GM23338 (cell line): ENCODE measurements around the gene GGNBP2. TPM values are rescaled to one million over a fixed set of nuclear protein-coding genes. Genes with fewer than 3 reads are reported as not detected.

Experiments
- ATAC-seq: fragments of 200-7000 bp; cut with Tn5 transposase; 3 replicates; pipeline ENCODE4 v1.9.1; 2020
- DNase-seq: peaks from one replicate; pipeline ENCODE4 v3.0.0-alpha.2; 2015; ENCODE audit warnings: low spot score
- H2AFZ ChIP-seq: fragments of 200-600 bp; sonication (generic); 2 replicates; pipeline ENCODE4 v1.8.0; 2016; ENCODE audit warnings: antibody characterized with exemption, mild to moderate bottlenecking, moderate library complexity
- H3F3A ChIP-seq: fragments of 200-600 bp; sonication (generic); replicated peaks from 2 replicates; pipeline ENCODE4 v1.8.0; 2017; ENCODE audit warnings: antibody characterized with exemption, mixed run types, low read depth
- H3K27ac ChIP-seq: fragments of 200-600 bp; sonication (generic); 2 replicates; pipeline ENCODE4 v1.6.1; 2016; ENCODE audit warnings: low read depth
- H3K27me3 ChIP-seq: fragments of 200-600 bp; sonication (generic); 2 replicates; pipeline ENCODE4 v1.8.0; 2016; ENCODE audit warnings: mild to moderate bottlenecking, mixed run types, moderate library complexity; ENCODE audit not compliant: insufficient read depth
- H3K36me3 ChIP-seq: fragments of 200-600 bp; sonication (generic); 2 replicates; pipeline ENCODE4 v1.8.0; 2016; ENCODE audit warnings: mild to moderate bottlenecking; ENCODE audit not compliant: insufficient read depth
- H3K4me1 ChIP-seq: fragments of 200-600 bp; sonication (generic); 2 replicates; pipeline ENCODE4 v1.8.0; 2016; ENCODE audit warnings: mild to moderate bottlenecking, moderate library complexity; ENCODE audit not compliant: insufficient read depth
- H3K4me2 ChIP-seq: fragments of 200-600 bp; sonication (generic); 2 replicates; pipeline ENCODE4 v1.7.1; 2017; ENCODE audit warnings: mixed run types
- H3K4me3 ChIP-seq: fragments of 200-600 bp; sonication (generic); 2 replicates; pipeline ENCODE4 v1.6.1; 2016; ENCODE audit warnings: mixed run types
- H3K79me2 ChIP-seq: fragments of 200-600 bp; sonication (generic); replicated peaks from 2 replicates; pipeline ENCODE4 v1.8.0; 2017; ENCODE audit warnings: mild to moderate bottlenecking; ENCODE audit not compliant: insufficient read depth
- H3K9me2 ChIP-seq: fragments of 200-600 bp; sonication (generic); 2 replicates; pipeline ENCODE4 v1.8.0; 2017; ENCODE audit not compliant: insufficient read depth
- H4K20me1 ChIP-seq: fragments of 200-600 bp; sonication (generic); replicated peaks from 2 replicates; pipeline ENCODE4 v1.8.0; 2017; ENCODE audit warnings: mild to moderate bottlenecking; ENCODE audit not compliant: insufficient read depth
- H3K27ac Mint-ChIP-seq: 2 replicates; pipeline ENCODE4 v1.8.0; 2020; ENCODE audit warnings: inconsistent platforms, mild to moderate bottlenecking, moderate library complexity, mixed read lengths
- H3K27me3 Mint-ChIP-seq: 3 replicates; pipeline ENCODE4 v1.8.0; 2022; ENCODE audit warnings: low read depth, mild to moderate bottlenecking, moderate library complexity, mixed read lengths, inconsistent platforms; ENCODE audit not compliant: insufficient read depth, poor library complexity
- H3K36me3 Mint-ChIP-seq: 3 replicates; pipeline ENCODE4 v1.8.0; 2021; ENCODE audit warnings: low read depth, mild to moderate bottlenecking, inconsistent platforms, moderate library complexity, mixed read lengths
- H3K4me1 Mint-ChIP-seq: 3 replicates; pipeline ENCODE4 v1.8.0; 2020; ENCODE audit warnings: mild to moderate bottlenecking, inconsistent platforms, mixed read lengths
- H3K4me3 Mint-ChIP-seq: 3 replicates; pipeline ENCODE4 v1.8.0; 2021; ENCODE audit warnings: moderate library complexity, mild to moderate bottlenecking, inconsistent platforms, mixed read lengths
- H3K9me3 Mint-ChIP-seq: 3 replicates; pipeline ENCODE4 v1.8.0; 2020; ENCODE audit warnings: moderate library complexity, mild to moderate bottlenecking, inconsistent platforms, mixed read lengths
- CREB1 ChIP-seq: fragments of 250-450 bp; sonication (Bioruptor Pico); IDR thresholded peaks from 2 replicates; pipeline ENCODE4 v1.5.0; 2020; ENCODE audit warnings: low read depth, mild to moderate bottlenecking, moderate library complexity
- EZH2 ChIP-seq: fragments of 200-600 bp; sonication (generic); IDR thresholded peaks from one replicate; pipeline ENCODE4 v1.8.0; 2017; ENCODE audit warnings: antibody characterized with exemption, mild to moderate bottlenecking, low read depth; ENCODE audit not compliant: unreplicated experiment
- EZH2phosphoT487 ChIP-seq: fragments of 200-600 bp; sonication (generic); IDR thresholded peaks from one replicate; pipeline ENCODE4 v1.8.1; 2018; ENCODE audit warnings: antibody characterized with exemption; ENCODE audit not compliant: unreplicated experiment
- JUNB ChIP-seq: IDR thresholded peaks from one replicate; pipeline ENCODE4 v1.6.1; 2016; ENCODE audit warnings: antibody characterized with exemption; ENCODE audit not compliant: unreplicated experiment
- NANOG ChIP-seq: IDR thresholded peaks from 2 replicates; pipeline ENCODE4 v1.6.1; 2016; ENCODE audit warnings: antibody characterized with exemption, borderline replicate concordance
- POLR2AphosphoS5 ChIP-seq: IDR thresholded peaks from 2 replicates; pipeline ENCODE4 v1.6.1; 2016; ENCODE audit warnings: antibody characterized with exemption, low read depth
- STAT1 ChIP-seq: IDR thresholded peaks from one replicate; pipeline ENCODE4 v1.6.1; 2016; ENCODE audit warnings: antibody characterized with exemption; ENCODE audit not compliant: unreplicated experiment
- ZNF114 ChIP-seq: fragments of 250-450 bp; sonication (Bioruptor Pico); IDR thresholded peaks from 2 replicates; pipeline ENCODE4 v1.5.0; 2020; ENCODE audit warnings: mild to moderate bottlenecking, moderate library complexity
- ZNF331 ChIP-seq: fragments of 250-450 bp; sonication (Bioruptor Pico); IDR thresholded peaks from 2 replicates; pipeline ENCODE4 v1.5.0; 2020; ENCODE audit warnings: low read depth, mild to moderate bottlenecking, moderate library complexity
- polyA plus RNA-seq: library from polyadenylated mRNA; unstranded; fragments of >200 nt; fragmentation: Nextera tagmentation; extraction: Ambion mirVana; gene quantifications from 2 replicates; pipeline ENCODE4 v1.2.1, GENCODE V29; 2016
- total RNA-seq: library from RNA; depleted of rRNA; stranded (reverse); fragments of >200 nt; shearing (Covaris generic); gene quantifications from 2 replicates; pipeline ENCODE4 v1.2.3, GENCODE V29; 2014
- TF ChIP-seq, protein P1 (sequence below): IDR thresholded peaks from one replicate; pipeline ENCODE4 v1.6.1; 2018; ENCODE audit warnings: antibody characterized with exemption; ENCODE audit not compliant: unreplicated experiment
- TF ChIP-seq, protein P2 (sequence below): IDR thresholded peaks from 2 replicates; pipeline ENCODE4 v1.6.1; 2016; ENCODE audit warnings: antibody characterized with exemption
- TF ChIP-seq, protein P3 (sequence below), 2 experiments: fragments of 200-600 bp in 1 of 2; sonication (generic) in 1 of 2; conservative IDR thresholded peaks; 2 replicates each; pipeline versions ENCODE4 v1.5.1 to v1.6.1; 2016 to 2017; ENCODE audit warnings: antibody characterized with exemption in 2 of 2, low read depth in 2 of 2, mild to moderate bottlenecking in 2 of 2, moderate library complexity in 1 of 2
- TF ChIP-seq, protein P4 (sequence below): fragments of 250-450 bp; sonication (Bioruptor Pico); IDR thresholded peaks from 2 replicates; pipeline ENCODE4 v1.5.0; 2020; ENCODE audit warnings: mild to moderate bottlenecking, moderate library complexity

GGNBP2 gene
- total and polyA plus RNA-seq, 2 experiments from 2014 or later, result 40.7 to 41.2 TPM

DNA sequence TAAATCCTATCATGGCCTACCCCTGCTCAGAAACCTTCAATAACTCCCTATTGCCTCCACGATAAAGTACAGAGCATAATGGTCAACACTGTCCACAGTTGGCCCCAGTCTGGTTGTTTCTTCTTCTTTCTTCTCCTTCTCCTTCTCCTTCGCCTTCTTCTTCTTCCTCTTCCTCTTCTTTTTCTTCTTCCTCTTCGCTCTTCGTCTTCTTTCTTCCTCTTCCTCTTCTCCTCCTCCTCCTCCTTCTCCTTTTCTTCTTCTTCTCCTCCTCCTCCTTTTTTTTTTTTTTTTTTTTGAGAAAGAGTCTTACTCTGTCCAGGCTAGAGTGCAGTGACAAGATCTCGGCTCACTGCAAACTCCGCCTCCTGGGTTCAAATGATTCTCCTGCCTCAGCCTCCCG lies 80.5 kb downstream of the GGNBP2 start:
- Mint-ChIP-seq H3K4me3 (no peak overlapping the region), H3K9me3 (no peaks in the 10 kb centered on the region), H3K27me3 (peaks cover 13% of the 10 kb centered on the region), H3K36me3 (no peaks in the 10 kb centered on the region), H3K27ac (no peak overlapping the region), H3K4me1 (peaks cover 15% of the 10 kb centered on the region)
- Histone ChIP-seq H3K36me3 (no peaks in the 10 kb centered on the region), H3F3A (peaks cover 2% of the 10 kb centered on the region; the same call in 1 of the 2 replicates), H4K20me1 (no peaks in the 10 kb centered on the region; the same call in 1 of the 2 replicates), H3K4me1 (no peaks in the 10 kb centered on the region), H3K27me3 (no peaks in the 10 kb centered on the region), H3K9me2 (no peaks in the 10 kb centered on the region), H3K79me2 (no peaks in the 10 kb centered on the region), H3K4me2 (no peak overlapping the region), H3K4me3 (no peak overlapping the region), H2AFZ (no peak overlapping the region), H3K27ac (no peak overlapping the region)
- no peak for TF ChIP-seq EZH2
- TF ChIP-seq, protein P1, sequence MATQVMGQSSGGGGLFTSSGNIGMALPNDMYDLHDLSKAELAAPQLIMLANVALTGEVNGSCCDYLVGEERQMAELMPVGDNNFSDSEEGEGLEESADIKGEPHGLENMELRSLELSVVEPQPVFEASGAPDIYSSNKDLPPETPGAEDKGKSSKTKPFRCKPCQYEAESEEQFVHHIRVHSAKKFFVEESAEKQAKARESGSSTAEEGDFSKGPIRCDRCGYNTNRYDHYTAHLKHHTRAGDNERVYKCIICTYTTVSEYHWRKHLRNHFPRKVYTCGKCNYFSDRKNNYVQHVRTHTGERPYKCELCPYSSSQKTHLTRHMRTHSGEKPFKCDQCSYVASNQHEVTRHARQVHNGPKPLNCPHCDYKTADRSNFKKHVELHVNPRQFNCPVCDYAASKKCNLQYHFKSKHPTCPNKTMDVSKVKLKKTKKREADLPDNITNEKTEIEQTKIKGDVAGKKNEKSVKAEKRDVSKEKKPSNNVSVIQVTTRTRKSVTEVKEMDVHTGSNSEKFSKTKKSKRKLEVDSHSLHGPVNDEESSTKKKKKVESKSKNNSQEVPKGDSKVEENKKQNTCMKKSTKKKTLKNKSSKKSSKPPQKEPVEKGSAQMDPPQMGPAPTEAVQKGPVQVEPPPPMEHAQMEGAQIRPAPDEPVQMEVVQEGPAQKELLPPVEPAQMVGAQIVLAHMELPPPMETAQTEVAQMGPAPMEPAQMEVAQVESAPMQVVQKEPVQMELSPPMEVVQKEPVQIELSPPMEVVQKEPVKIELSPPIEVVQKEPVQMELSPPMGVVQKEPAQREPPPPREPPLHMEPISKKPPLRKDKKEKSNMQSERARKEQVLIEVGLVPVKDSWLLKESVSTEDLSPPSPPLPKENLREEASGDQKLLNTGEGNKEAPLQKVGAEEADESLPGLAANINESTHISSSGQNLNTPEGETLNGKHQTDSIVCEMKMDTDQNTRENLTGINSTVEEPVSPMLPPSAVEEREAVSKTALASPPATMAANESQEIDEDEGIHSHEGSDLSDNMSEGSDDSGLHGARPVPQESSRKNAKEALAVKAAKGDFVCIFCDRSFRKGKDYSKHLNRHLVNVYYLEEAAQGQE, result no peak
- TF ChIP-seq, protein P2, sequence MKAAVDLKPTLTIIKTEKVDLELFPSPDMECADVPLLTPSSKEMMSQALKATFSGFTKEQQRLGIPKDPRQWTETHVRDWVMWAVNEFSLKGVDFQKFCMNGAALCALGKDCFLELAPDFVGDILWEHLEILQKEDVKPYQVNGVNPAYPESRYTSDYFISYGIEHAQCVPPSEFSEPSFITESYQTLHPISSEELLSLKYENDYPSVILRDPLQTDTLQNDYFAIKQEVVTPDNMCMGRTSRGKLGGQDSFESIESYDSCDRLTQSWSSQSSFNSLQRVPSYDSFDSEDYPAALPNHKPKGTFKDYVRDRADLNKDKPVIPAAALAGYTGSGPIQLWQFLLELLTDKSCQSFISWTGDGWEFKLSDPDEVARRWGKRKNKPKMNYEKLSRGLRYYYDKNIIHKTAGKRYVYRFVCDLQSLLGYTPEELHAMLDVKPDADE, result no peak
- TF ChIP-seq JUNB, result no peak
- no peak for TF ChIP-seq STAT1
- TF ChIP-seq EZH2phosphoT487, result no peak
- TF ChIP-seq, protein P3, sequence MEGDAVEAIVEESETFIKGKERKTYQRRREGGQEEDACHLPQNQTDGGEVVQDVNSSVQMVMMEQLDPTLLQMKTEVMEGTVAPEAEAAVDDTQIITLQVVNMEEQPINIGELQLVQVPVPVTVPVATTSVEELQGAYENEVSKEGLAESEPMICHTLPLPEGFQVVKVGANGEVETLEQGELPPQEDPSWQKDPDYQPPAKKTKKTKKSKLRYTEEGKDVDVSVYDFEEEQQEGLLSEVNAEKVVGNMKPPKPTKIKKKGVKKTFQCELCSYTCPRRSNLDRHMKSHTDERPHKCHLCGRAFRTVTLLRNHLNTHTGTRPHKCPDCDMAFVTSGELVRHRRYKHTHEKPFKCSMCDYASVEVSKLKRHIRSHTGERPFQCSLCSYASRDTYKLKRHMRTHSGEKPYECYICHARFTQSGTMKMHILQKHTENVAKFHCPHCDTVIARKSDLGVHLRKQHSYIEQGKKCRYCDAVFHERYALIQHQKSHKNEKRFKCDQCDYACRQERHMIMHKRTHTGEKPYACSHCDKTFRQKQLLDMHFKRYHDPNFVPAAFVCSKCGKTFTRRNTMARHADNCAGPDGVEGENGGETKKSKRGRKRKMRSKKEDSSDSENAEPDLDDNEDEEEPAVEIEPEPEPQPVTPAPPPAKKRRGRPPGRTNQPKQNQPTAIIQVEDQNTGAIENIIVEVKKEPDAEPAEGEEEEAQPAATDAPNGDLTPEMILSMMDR (conservative IDR thresholded peaks at IDR 0.05; ENCODE audit: low read depth in 2 of 2), result no peak
- TF ChIP-seq, protein P4, sequence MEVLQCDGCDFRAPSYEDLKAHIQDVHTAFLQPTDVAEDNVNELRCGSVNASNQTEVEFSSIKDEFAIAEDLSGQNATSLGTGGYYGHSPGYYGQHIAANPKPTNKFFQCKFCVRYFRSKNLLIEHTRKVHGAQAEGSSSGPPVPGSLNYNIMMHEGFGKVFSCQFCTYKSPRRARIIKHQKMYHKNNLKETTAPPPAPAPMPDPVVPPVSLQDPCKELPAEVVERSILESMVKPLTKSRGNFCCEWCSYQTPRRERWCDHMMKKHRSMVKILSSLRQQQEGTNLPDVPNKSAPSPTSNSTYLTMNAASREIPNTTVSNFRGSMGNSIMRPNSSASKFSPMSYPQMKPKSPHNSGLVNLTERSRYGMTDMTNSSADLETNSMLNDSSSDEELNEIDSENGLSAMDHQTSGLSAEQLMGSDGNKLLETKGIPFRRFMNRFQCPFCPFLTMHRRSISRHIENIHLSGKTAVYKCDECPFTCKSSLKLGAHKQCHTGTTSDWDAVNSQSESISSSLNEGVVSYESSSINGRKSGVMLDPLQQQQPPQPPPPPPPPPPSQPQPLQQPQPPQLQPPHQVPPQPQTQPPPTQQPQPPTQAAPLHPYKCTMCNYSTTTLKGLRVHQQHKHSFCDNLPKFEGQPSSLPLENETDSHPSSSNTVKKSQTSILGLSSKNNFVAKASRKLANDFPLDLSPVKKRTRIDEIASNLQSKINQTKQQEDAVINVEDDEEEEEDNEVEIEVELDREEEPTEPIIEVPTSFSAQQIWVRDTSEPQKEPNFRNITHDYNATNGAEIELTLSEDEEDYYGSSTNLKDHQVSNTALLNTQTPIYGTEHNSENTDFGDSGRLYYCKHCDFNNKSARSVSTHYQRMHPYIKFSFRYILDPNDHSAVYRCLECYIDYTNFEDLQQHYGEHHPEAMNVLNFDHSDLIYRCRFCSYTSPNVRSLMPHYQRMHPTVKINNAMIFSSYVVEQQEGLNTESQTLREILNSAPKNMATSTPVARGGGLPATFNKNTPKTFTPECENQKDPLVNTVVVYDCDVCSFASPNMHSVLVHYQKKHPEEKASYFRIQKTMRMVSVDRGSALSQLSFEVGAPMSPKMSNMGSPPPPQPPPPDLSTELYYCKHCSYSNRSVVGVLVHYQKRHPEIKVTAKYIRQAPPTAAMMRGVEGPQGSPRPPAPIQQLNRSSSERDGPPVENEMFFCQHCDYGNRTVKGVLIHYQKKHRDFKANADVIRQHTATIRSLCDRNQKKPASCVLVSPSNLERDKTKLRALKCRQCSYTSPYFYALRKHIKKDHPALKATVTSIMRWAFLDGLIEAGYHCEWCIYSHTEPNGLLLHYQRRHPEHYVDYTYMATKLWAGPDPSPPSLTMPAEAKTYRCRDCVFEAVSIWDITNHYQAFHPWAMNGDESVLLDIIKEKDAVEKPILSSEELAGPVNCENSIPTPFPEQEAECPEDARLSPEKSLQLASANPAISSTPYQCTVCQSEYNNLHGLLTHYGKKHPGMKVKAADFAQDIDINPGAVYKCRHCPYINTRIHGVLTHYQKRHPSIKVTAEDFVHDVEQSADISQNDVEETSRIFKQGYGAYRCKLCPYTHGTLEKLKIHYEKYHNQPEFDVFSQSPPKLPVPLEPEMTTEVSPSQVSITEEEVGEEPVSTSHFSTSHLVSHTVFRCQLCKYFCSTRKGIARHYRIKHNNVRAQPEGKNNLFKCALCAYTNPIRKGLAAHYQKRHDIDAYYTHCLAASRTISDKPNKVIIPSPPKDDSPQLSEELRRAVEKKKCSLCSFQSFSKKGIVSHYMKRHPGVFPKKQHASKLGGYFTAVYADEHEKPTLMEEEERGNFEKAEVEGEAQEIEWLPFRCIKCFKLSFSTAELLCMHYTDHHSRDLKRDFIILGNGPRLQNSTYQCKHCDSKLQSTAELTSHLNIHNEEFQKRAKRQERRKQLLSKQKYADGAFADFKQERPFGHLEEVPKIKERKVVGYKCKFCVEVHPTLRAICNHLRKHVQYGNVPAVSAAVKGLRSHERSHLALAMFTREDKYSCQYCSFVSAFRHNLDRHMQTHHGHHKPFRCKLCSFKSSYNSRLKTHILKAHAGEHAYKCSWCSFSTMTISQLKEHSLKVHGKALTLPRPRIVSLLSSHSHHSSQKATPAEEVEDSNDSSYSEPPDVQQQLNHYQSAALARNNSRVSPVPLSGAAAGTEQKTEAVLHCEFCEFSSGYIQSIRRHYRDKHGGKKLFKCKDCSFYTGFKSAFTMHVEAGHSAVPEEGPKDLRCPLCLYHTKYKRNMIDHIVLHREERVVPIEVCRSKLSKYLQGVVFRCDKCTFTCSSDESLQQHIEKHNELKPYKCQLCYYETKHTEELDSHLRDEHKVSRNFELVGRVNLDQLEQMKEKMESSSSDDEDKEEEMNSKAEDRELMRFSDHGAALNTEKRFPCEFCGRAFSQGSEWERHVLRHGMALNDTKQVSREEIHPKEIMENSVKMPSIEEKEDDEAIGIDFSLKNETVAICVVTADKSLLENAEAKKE (CRISPR knock-in tag), result no peak
- no peak for TF ChIP-seq ZNF331 (CRISPR knock-in tag)
- TF ChIP-seq ZNF114 (CRISPR knock-in tag), result no peak
- TF ChIP-seq POLR2AphosphoS5, result no peak
- no peak for TF ChIP-seq CREB1 (CRISPR knock-in tag)
- TF ChIP-seq NANOG, result no peak
- DNase-seq (no peak), ATAC-seq (no peak)
